Lung (tissue), 12 donors: Measurements from ENCODE around the gene METTL17. TPM values are rescaled to one million over a fixed set of nuclear protein-coding genes. Genes with fewer than 3 reads are reported as not detected.

Experiments used
- ATAC-seq: fragments of 200-7000 bp; cut with Tn5 transposase; one replicate; pipeline ENCODE4 v1.9.1; 2020; ENCODE audit warnings: moderate number of reproducible peaks; ENCODE audit not compliant: insufficient read depth, low FRiP score
- DNase-seq, 3 donors: peaks; one replicate each; pipeline ENCODE4 v3.0.0-alpha.2; 2013 to 2017
- H3K27ac ChIP-seq, 2 donors: one replicate each; pipeline ENCODE4 v1.5.1; 2013; ENCODE audit warnings: mild to moderate bottlenecking in 2 of 2, moderate library complexity in 2 of 2, control low read depth in 1 of 2, inconsistent platforms in 1 of 2, low read depth in 1 of 2, low read length in 1 of 2
- H3K27me3 ChIP-seq, 3 donors: one replicate each; pipeline ENCODE4 v1.5.1; 2013; ENCODE audit warnings: low read length in 2 of 3; ENCODE audit not compliant: control insufficient read depth in 3 of 3, insufficient read depth in 3 of 3
- H3K36me3 ChIP-seq, 4 donors: one replicate each; pipeline ENCODE4 v1.5.1; 2013; ENCODE audit warnings: low read length in 4 of 4, mild to moderate bottlenecking in 1 of 4, moderate library complexity in 1 of 4; ENCODE audit not compliant: control insufficient read depth in 4 of 4, insufficient read depth in 4 of 4
- H3K4me1 ChIP-seq, 5 donors: one replicate each; pipeline ENCODE4 v1.5.1; 2013; ENCODE audit warnings: low read length in 5 of 5, mild to moderate bottlenecking in 2 of 5, moderate library complexity in 1 of 5; ENCODE audit not compliant: control insufficient read depth in 5 of 5, insufficient read depth in 5 of 5
- H3K4me3 ChIP-seq: one replicate; pipeline ENCODE4 v1.5.1; 2013; ENCODE audit warnings: mild to moderate bottlenecking, control low read depth, moderate library complexity
- H3K9ac ChIP-seq, 2 donors: one replicate each; pipeline ENCODE4 v1.5.1; 2013; ENCODE audit warnings: low read length in 2 of 2, control low read depth in 1 of 2; ENCODE audit not compliant: insufficient read depth in 1 of 2
- H3K9me3 ChIP-seq, 4 donors: one replicate each; pipeline ENCODE4 v1.5.1; 2013; ENCODE audit warnings: low read length in 3 of 4, mild to moderate bottlenecking in 1 of 4, moderate library complexity in 1 of 4; ENCODE audit not compliant: control insufficient read depth in 4 of 4, insufficient read depth in 3 of 4
- CTCF ChIP-seq: IDR thresholded peaks from 2 replicates; pipeline ENCODE4 v1.5.1; 2012; ENCODE audit warnings: mild to moderate bottlenecking; ENCODE audit errors: control extremely low read depth, extremely low read depth
- WGBS, 2 donors: extraction: QIAGEN DNeasy Blood & Tissue Kit; methylation state at CpG; one replicate each; pipeline ENCODE4 v1.1.7; 2013; 5-methylcytosine and 5-hydroxymethylcytosine counted together
- polyA plus RNA-seq, 2 donors: library from polyadenylated mRNA; stranded (reverse); fragments of 200-250 nt; gene quantifications; one replicate each; pipeline ENCODE4 v1.2.1, GENCODE V29; 2013
- total RNA-seq, 2 donors: library from RNA; depleted of rRNA in 1 of 2; stranded (reverse); fragments of >200 nt in 1 of 2; gene quantifications; one replicate each; pipeline ENCODE4 v1.2.1, GENCODE V29; 2014 to 2021
- donor health status: control.
- donor health status: control.
- donor health status: Bipolar disorder and iron deficiency.
- donor health status: healthy.
- donor health status: DM: yes; HTN: yes; CAD: no.

METTL17 gene
- total and polyA plus RNA-seq, 4 donors = 51.2 to 67.1 (median 56.7) TPM

GRCh38 chr14:20996521-20996920 lies 6.7 kb downstream of the METTL17 start:
- 89 to 92% methylated on average over 14 of the region's 14 CpGs for WGBS, 2 donors
- H3K27me3 ChIP-seq = no peaks in the 10 kb centered on the region
- no peak for TF ChIP-seq CTCF
- no peaks in the 10 kb centered on the region for H3K9me3 ChIP-seq
- DNase-seq = no peak
- H3K27ac ChIP-seq = no peak overlapping the region
- peaks cover 0 to 2% (median 0%) of the 10 kb centered on the region in 5 donors for H3K4me1 ChIP-seq
- H3K4me3 ChIP-seq = no peak overlapping the region
- ATAC-seq = no peak
- no peak overlapping the region for H3K9ac ChIP-seq
- H3K36me3 ChIP-seq = peaks cover 30 to 38% (median 36%) of the 10 kb centered on the region in 4 donors

GRCh38 chr14:20997115-20997514 lies 7.3 kb downstream of the METTL17 start:
- Histone ChIP-seq H3K4me1 (peaks cover 0 to 2% (median 0%) of the 10 kb centered on the region in 5 donors), H3K9ac (no peak overlapping the region), H3K9me3 (no peaks in the 10 kb centered on the region), H3K36me3 (peaks cover 27 to 38% (median 33%) of the 10 kb centered on the region in 4 donors), H3K27ac (no peak overlapping the region), H3K4me3 (no peak overlapping the region), H3K27me3 (no peaks in the 10 kb centered on the region)
- no peak for TF ChIP-seq CTCF
- peak in 1 of 3 donors; percentile 46 for DNase-seq
- WGBS, 2 donors = 55 to 78% methylated on average over 4 of the region's 4 CpGs
- ATAC-seq = no peak

- Histone ChIP-seq H3K9me3 (no peaks in the 10 kb centered on the region), H3K27ac (no peak overlapping the region), H3K4me1 (peaks cover 0 to 2% (median 0%) of the 10 kb centered on the region in 5 donors), H3K9ac (no peak overlapping the region), H3K36me3 (peaks cover 26 to 35% (median 31%) of the 10 kb centered on the region in 4 donors), H3K4me3 (no peak overlapping the region), H3K27me3 (no peaks in the 10 kb centered on the region)
- DNase-seq (no peak), ATAC-seq (no peak)
- TF ChIP-seq CTCF = no peak
- 73 to 80% methylated on average over 6 of the region's 6 CpGs for WGBS, 2 donors
Observed at GRCh38 chr14:20997564-20997963, 7.8 kb downstream of the METTL17 start.

GRCh38 chr14:20998139-20998538 lies 8.4 kb downstream of the METTL17 start:
- H3K27ac ChIP-seq = no peak overlapping the region
- 76 to 89% methylated on average over 3 of the region's 3 CpGs for WGBS, 2 donors

More at GRCh38 chr14:20998139-20998538, 8.4 kb downstream of the METTL17 start:
- H3K9me3 ChIP-seq = no peaks in the 10 kb centered on the region
- no peaks in the 10 kb centered on the region for H3K27me3 ChIP-seq
- TF ChIP-seq CTCF = no peak
- no peak overlapping the region for H3K9ac ChIP-seq
- ATAC-seq (no peak), DNase-seq (peak; percentile 58 to 78 (median 68))
- H3K4me1 ChIP-seq = peaks cover 0 to 2% (median 0%) of the 10 kb centered on the region in 5 donors
- no peak overlapping the region for H3K4me3 ChIP-seq
- peaks cover 22 to 32% (median 27%) of the 10 kb centered on the region in 4 donors for H3K36me3 ChIP-seq
